HCT116 (cell line): Measurements from ENCODE around the gene ERVFRD-1. TPM values are rescaled to one million over a fixed set of nuclear protein-coding genes. Genes with fewer than 3 reads are reported as not detected.
A peak's percentile ranks its signal among the peaks of the same experiment; 100 is the strongest.

Experiments used
- ATAC-seq: fragments of 200-7000 bp; cut with Tn5 transposase; 2 replicates; pipeline ENCODE4 v1.9.1; 2020; ENCODE audit warnings: mild to moderate bottlenecking, moderate library complexity
- BruUV-seq: library from RNA; stranded (reverse); fragments of 400-500 nt; replicated peaks from 2 replicates; lab custom pipeline; 2021; lab: Mats Ljungman, UMichigan
- CTCF ChIA-PET: fragments of 300-600 bp; sonication (Branson Sonifier 250); formaldehyde crosslinking; loops from one replicate; lab custom pipeline; 2021; ENCODE audit warnings: antibody characterized with exemption; lab: Charles Lee
- POLR2A ChIA-PET: fragments of 300-600, 350-600 bp; sonication (Branson Sonifier 250); formaldehyde crosslinking; loops from one replicate; lab custom pipeline; 2021; ENCODE audit warnings: antibody characterized with exemption; lab: Charles Lee
- RAD21 ChIA-PET, 2 experiments: fragments of 300-600 bp; sonication (Branson Sonifier 250); formaldehyde crosslinking; loops; one replicate each; lab custom pipeline; 2023; ENCODE audit warnings: low total read pairs in 2 of 2; ENCODE audit not compliant: uncharacterized antibody in 2 of 2, unreplicated experiment in 2 of 2, low non-redundant PET in 1 of 2; lab: Charles Lee
- DNase-seq: peaks from one replicate; pipeline ENCODE4 v3.0.0-alpha.2; 2010; ENCODE audit warnings: low read depth, low spot score
- H2AFZ ChIP-seq: fragments of 200-600 bp; shearing (Covaris generic), sonication (generic); 2 replicates; pipeline ENCODE4 v1.6.1; 2017; ENCODE audit warnings: low read depth, mixed run types, mixed read lengths, antibody characterized with exemption, low read length; ENCODE audit not compliant: poor library complexity, severe bottlenecking
- H3K27ac ChIP-seq: 2 replicates; pipeline ENCODE4 v1.5.1; 2012; ENCODE audit warnings: low read depth, low read length
- H3K27me3 ChIP-seq: fragments of 200-600 bp; sonication (generic); 2 replicates; pipeline ENCODE4 v1.6.1; 2016; ENCODE audit warnings: mixed run types, low read length, mixed read lengths; ENCODE audit not compliant: insufficient read depth
- H3K36me3 ChIP-seq, 2 experiments: fragments of 200-500 bp in 1 of 2; fragments of 200-600 bp in 1 of 2; sonication (Bioruptor generic) in 1 of 2; sonication (generic) in 1 of 2; 2 replicates each; pipeline versions ENCODE4 v1.5.1 to v1.6.1; 2014 to 2016; ENCODE audit warnings: low read length in 2 of 2, inconsistent platforms in 1 of 2, mixed read lengths in 1 of 2, mixed run types in 1 of 2; ENCODE audit not compliant: insufficient read depth in 2 of 2, control insufficient read depth in 1 of 2
- H3K4me1 ChIP-seq, 2 experiments: fragments of 200-600 bp in 1 of 2; sonication (generic) in 1 of 2; 2 replicates each; pipeline versions ENCODE4 v1.5.1 to v1.6.1; 2012 to 2017; ENCODE audit warnings: low read length in 2 of 2, inconsistent platforms in 1 of 2, mild to moderate bottlenecking in 1 of 2, mixed read lengths in 1 of 2, mixed run types in 1 of 2, moderate library complexity in 1 of 2; ENCODE audit not compliant: insufficient read depth in 2 of 2, control insufficient read depth in 1 of 2
- H3K4me2 ChIP-seq: fragments of 200-600 bp; sonication (generic); 2 replicates; pipeline ENCODE4 v1.6.1; 2017; ENCODE audit warnings: mixed run types, low read length, mixed read lengths
- H3K4me3 ChIP-seq, 2 experiments: fragments of 200-600 bp in 1 of 2; sonication (generic) in 1 of 2; replicated peaks in 1 of 2; 2 replicates each; pipeline ENCODE4 v1.5.1; 2011 to 2016; ENCODE audit warnings: low read length in 2 of 2, control low read depth in 1 of 2, low read depth in 1 of 2, mild to moderate bottlenecking in 1 of 2, mixed read lengths in 1 of 2, mixed run types in 1 of 2
- H3K79me2 ChIP-seq: fragments of 200-600 bp; sonication (generic); 2 replicates; pipeline ENCODE4 v1.6.1; 2017; ENCODE audit warnings: mild to moderate bottlenecking, mixed run types, low read length, moderate library complexity, mixed read lengths; ENCODE audit not compliant: insufficient read depth
- H3K9ac ChIP-seq: fragments of 200-600 bp; sonication (generic); 2 replicates; pipeline ENCODE4 v1.6.1; 2016; ENCODE audit warnings: low read length, mixed read lengths
- H3K9me2 ChIP-seq: fragments of 200-600 bp; sonication (generic), shearing (Covaris generic); 2 replicates; pipeline ENCODE4 v1.6.1; 2017; ENCODE audit warnings: mixed run types, mild to moderate bottlenecking, moderate library complexity; ENCODE audit not compliant: insufficient read depth
- H3K9me3 ChIP-seq, 2 experiments: fragments of 200-500 bp in 1 of 2; fragments of 200-600 bp in 1 of 2; sonication (Bioruptor generic) in 1 of 2; sonication (generic) in 1 of 2; 2 replicates each; pipeline ENCODE4 v1.6.1; 2014 to 2017; ENCODE audit warnings: low read length in 2 of 2, mixed read lengths in 2 of 2, inconsistent platforms in 1 of 2, low read depth in 1 of 2, mild to moderate bottlenecking in 1 of 2, mixed run types in 1 of 2, moderate library complexity in 1 of 2; ENCODE audit not compliant: control insufficient read depth in 1 of 2, insufficient read depth in 1 of 2
- H4K20me1 ChIP-seq: fragments of 200-600 bp; sonication (generic), shearing (Covaris generic); 2 replicates; pipeline ENCODE4 v1.6.1; 2017; ENCODE audit warnings: mixed run types, mild to moderate bottlenecking, moderate library complexity; ENCODE audit not compliant: insufficient read depth
- CBX3 ChIP-seq: IDR thresholded peaks from 2 replicates; pipeline ENCODE4 v1.6.1; 2012; ENCODE audit warnings: low read depth
- CEBPB ChIP-seq: IDR thresholded peaks from 2 replicates; pipeline ENCODE4 v1.6.1; 2012; ENCODE audit warnings: low read depth
- CTCF ChIP-seq, 3 experiments: fragments of 200-600 bp in 1 of 3; sonication (generic) in 1 of 3; IDR thresholded peaks in 2 of 3; conservative IDR thresholded peaks in 1 of 3; 2 replicates each; pipeline ENCODE4 v1.5.1; 2012 to 2017; ENCODE audit warnings: low read depth in 2 of 3, low read length in 2 of 3, antibody characterized with exemption in 1 of 3, borderline replicate concordance in 1 of 3, control low read depth in 1 of 3, mild to moderate bottlenecking in 1 of 3, mixed read lengths in 1 of 3, mixed run types in 1 of 3, moderate library complexity in 1 of 3; ENCODE audit not compliant: insufficient read depth in 1 of 3
- EZH2 ChIP-seq: fragments of 200-600 bp; sonication (generic); IDR thresholded peaks from 2 replicates; pipeline ENCODE4 v1.6.1; 2017; ENCODE audit warnings: antibody characterized with exemption, mixed run types
- EZH2phosphoT487 ChIP-seq: fragments of 200-600 bp; IDR thresholded peaks from 2 replicates; pipeline ENCODE4 v1.6.1; 2018; ENCODE audit warnings: antibody characterized with exemption, borderline replicate concordance
- FOSL1 ChIP-seq: IDR thresholded peaks from 2 replicates; pipeline ENCODE4 v1.6.1; 2012; ENCODE audit warnings: low read depth
- JUND ChIP-seq: IDR thresholded peaks from 2 replicates; pipeline ENCODE4 v1.6.1; 2012
- MAX ChIP-seq: IDR thresholded peaks from 2 replicates; pipeline ENCODE4 v1.6.1; 2012
- POLR2A ChIP-seq: IDR thresholded peaks from 2 replicates; pipeline ENCODE4 v1.7.0; 2011; ENCODE audit warnings: borderline replicate concordance; ENCODE audit not compliant: insufficient read depth, insufficient read length; ENCODE audit errors: extremely low read depth
- POLR2AphosphoS5 ChIP-seq: IDR thresholded peaks from 2 replicates; pipeline ENCODE4 v1.6.1; 2011; ENCODE audit warnings: mild to moderate bottlenecking, low read depth, low read length, moderate library complexity
- RAD21 ChIP-seq: IDR thresholded peaks from 2 replicates; pipeline ENCODE4 v1.6.1; 2012; ENCODE audit warnings: low read depth, mild to moderate bottlenecking
- SIN3A ChIP-seq: IDR thresholded peaks from 2 replicates; pipeline ENCODE4 v1.6.1; 2012; ENCODE audit warnings: low read depth
- SP1 ChIP-seq: IDR thresholded peaks from 2 replicates; pipeline ENCODE4 v1.6.1; 2012; ENCODE audit warnings: low read depth
- SRF ChIP-seq: IDR thresholded peaks from 2 replicates; pipeline ENCODE4 v1.6.1; 2012; ENCODE audit warnings: low read depth
- TCF7L2 ChIP-seq: IDR thresholded peaks from 2 replicates; pipeline ENCODE4 v1.7.0; 2011; ENCODE audit warnings: borderline replicate concordance, inconsistent platforms; ENCODE audit not compliant: insufficient read depth, insufficient read length; ENCODE audit errors: extremely low read depth
- YY1 ChIP-seq: IDR thresholded peaks from 2 replicates; pipeline ENCODE4 v1.6.1; 2011; ENCODE audit warnings: low read length, low read depth, moderate library complexity, mild to moderate bottlenecking; ENCODE audit not compliant: insufficient replicate concordance; ENCODE audit errors: extremely low read depth
- ZBTB33 ChIP-seq: IDR thresholded peaks from 2 replicates; pipeline ENCODE4 v1.6.1; 2011; ENCODE audit warnings: mild to moderate bottlenecking, low read length, moderate library complexity; ENCODE audit not compliant: insufficient replicate concordance; ENCODE audit errors: extremely low read depth
- ZFX ChIP-seq: fragments of 450-650 bp; IDR thresholded peaks from 2 replicates; pipeline ENCODE4 v1.6.1; 2017
- ZNF274 ChIP-seq: fragments of 200-500 bp; sonication (Bioruptor generic); IDR thresholded peaks from 2 replicates; pipeline ENCODE4 v1.6.1; 2014; ENCODE audit warnings: mild to moderate bottlenecking, low read depth, low read length, inconsistent platforms
- intact Hi-C: fragments of 100-400 bp; cut with micrococcal nuclease; formaldehyde crosslinking; loops from 2 replicates; pipeline ENCODE4 v1.10.0; 2022
- total RNA-seq: library from RNA; stranded (reverse); gene quantifications from one replicate; pipeline ENCODE4 v1.2.1, GENCODE V29; 2021; ENCODE audit not compliant: unreplicated experiment

The ERVFRD-1 gene
- total RNA-seq, 1 experiment from 2014 or later, result not detected

- Histone ChIP-seq H3K4me1 (no peaks in the 10 kb centered on the region), H4K20me1 (no peaks in the 10 kb centered on the region), H3K36me3 (no peaks in the 10 kb centered on the region), H3K27me3 (no peaks in the 10 kb centered on the region), H3K9ac (no peak overlapping the region), H3K9me2 (no peaks in the 10 kb centered on the region), H2AFZ (no peak overlapping the region), H3K4me3 (no peak overlapping the region), H3K4me2 (no peak overlapping the region), H3K9me3 (no peaks in the 10 kb centered on the region), H3K79me2 (no peaks in the 10 kb centered on the region), H3K27ac (no peak overlapping the region)
- CTCF ChIA-PET, result no interaction called here
- intact Hi-C loops, result no loop called here
- TF ChIP-seq FOSL1 (peak; percentile 12; the same call in 1 of the 2 replicates), JUND (no peak)
- no peak for DNase-seq
- no TSS peak for BruUV-seq
- RAD21 ChIA-PET, result no interaction called here
- ATAC-seq, result no peak
- POLR2A ChIA-PET, result no interaction called here
Observed at GRCh38 chr6:11083491-11083890, 28.0 kb downstream of the ERVFRD-1 start.

GRCh38 chr6:11080296-11080695 is 31.2 kb downstream of the ERVFRD-1 start:
- H3K9ac ChIP-seq, result no peak overlapping the region
- H3K4me2 ChIP-seq, result no peak overlapping the region
- no peaks in the 10 kb centered on the region for H3K27me3 ChIP-seq
- H3K27ac ChIP-seq, result no peak overlapping the region
- H2AFZ ChIP-seq, result no peak overlapping the region
- no peaks in the 10 kb centered on the region for H3K79me2 ChIP-seq
- H3K36me3 ChIP-seq, result no peaks in the 10 kb centered on the region
- no TSS peak for BruUV-seq
- CTCF ChIA-PET, result interaction anchor here (1.2 kb wide), 1 partner anchor 11 kb away, joined by 5 read pairs; no protein-coding TSS in a partner anchor
- RAD21 ChIA-PET, result no interaction called here
- intact Hi-C loops, result no loop called here
- no peaks in the 10 kb centered on the region for H3K4me1 ChIP-seq
- ATAC-seq (no peak), DNase-seq (no peak)
- POLR2A ChIA-PET, result no interaction called here
- H3K9me2 ChIP-seq, result no peaks in the 10 kb centered on the region
- no peaks in the 10 kb centered on the region for H3K9me3 ChIP-seq
- H3K4me3 ChIP-seq, result no peak overlapping the region
- H4K20me1 ChIP-seq, result no peaks in the 10 kb centered on the region
- TF ChIP-seq ZNF274 (no peak), SIN3A (no peak), SP1 (no peak), SRF (no peak), RAD21 (no peak), EZH2phosphoT487 (no peak), TCF7L2 (no peak), CEBPB (no peak), ZBTB33 (no peak), JUND (no peak), MAX (no peak), POLR2A (no peak), ZFX (no peak), CBX3 (no peak), FOSL1 (no peak), YY1 (no peak), CTCF (IDR thresholded peaks at IDR 0.05 in 2 of 3, conservative IDR thresholded peaks at IDR 0.05 in 1 of 3; ENCODE audit: borderline replicate concordance in 1 of 3, insufficient read depth in 1 of 3, low read depth in 2 of 3, low read length in 2 of 3) (no peak), POLR2AphosphoS5 (no peak), EZH2 (no peak)
